SHP77 treated with DMSO at 0.1 percent for 48 hours (cell line): ENCODE results near the gene GALNT12.

Experiments
- DNase-seq: peaks from one replicate; lab custom pipeline; 2025; lab: John Stamatoyannopoulos, UW

Gene GALNT12, protein sequence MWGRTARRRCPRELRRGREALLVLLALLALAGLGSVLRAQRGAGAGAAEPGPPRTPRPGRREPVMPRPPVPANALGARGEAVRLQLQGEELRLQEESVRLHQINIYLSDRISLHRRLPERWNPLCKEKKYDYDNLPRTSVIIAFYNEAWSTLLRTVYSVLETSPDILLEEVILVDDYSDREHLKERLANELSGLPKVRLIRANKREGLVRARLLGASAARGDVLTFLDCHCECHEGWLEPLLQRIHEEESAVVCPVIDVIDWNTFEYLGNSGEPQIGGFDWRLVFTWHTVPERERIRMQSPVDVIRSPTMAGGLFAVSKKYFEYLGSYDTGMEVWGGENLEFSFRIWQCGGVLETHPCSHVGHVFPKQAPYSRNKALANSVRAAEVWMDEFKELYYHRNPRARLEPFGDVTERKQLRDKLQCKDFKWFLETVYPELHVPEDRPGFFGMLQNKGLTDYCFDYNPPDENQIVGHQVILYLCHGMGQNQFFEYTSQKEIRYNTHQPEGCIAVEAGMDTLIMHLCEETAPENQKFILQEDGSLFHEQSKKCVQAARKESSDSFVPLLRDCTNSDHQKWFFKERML

DNA sequence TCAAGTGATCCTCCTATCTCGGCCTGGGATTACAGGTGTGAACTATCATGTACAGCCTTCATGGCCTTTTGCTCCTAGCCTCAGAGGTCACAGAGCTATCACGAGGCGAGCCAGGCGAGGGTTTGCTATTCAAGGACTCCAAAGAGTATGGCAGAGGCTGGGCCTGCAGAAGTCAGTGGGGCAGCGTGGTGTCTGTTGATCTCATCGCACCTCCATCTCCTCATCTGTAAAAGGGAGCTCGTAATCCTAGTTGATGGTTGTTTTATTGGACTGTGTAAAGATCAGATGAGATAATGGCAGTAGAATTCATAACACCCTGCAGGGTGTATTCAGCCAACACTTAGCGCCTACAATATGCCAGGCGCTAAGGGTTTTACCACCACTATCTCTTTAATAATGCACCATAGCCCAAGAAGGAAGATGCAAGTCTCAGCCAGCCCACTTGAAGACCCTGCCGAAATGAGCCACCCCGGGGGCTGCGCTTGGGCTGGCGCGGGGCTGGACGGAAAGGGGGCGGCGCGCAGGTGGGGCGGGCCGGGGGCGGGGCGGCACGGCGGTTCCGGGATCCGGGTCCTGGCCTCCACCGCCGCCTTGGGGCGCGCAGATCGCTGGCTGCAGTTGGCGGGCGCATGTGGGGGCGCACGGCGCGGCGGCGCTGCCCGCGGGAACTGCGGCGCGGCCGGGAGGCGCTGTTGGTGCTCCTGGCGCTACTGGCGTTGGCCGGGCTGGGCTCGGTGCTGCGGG, at the start of gene GALNT12:
Gene GALNT12, plus strand, starts transcription at position 601 of the 744 bp plus-strand sequence. Its CDS starts 29 bp downstream, at position 630.
- no peak for DNase-seq

GRCh38 chr9:98760231-98760630, 47.2 kb upstream of the GALNT12 start:
- no peak for DNase-seq

DNA sequence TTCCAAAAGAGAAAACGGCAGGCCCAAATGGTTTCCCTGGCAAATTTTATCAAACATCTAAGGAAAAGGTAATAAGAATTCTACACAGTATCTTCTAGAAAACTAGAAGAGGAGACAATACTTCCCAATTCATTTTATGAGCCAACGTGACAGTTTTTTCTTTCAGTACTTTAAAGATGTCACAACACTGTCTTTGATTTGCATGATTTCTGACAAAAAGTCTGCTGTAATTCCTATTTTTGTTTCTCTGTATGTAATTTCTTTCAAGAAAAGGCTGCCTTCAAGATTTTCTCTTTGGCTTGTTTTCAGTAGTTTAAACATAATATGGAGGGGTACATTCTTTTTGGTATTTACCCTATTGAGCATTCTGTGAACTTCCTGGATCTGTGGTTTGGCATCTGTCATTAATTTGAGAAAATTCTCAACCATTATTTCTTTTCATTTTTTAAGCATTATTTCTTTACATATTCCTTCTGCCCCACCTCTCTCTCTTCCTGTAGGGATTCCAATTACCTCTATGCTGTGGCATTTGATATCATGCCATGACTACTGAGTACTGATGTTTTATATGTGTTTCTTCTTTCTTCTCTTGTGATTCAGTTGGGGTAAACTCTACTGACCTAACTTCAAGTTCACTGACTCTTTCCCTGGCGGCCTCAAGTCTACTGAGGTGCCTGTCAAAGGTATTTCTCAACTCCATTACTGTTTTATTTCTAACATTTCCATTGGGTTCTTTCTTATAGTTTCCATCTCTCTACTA, 43.3 kb upstream of the GALNT12 start:
- DNase-seq = no peak

- no peak for DNase-seq
These were observed 42.2 kb upstream of the GALNT12 start for GRCh38 chr9:98765256-98765655.

DNA sequence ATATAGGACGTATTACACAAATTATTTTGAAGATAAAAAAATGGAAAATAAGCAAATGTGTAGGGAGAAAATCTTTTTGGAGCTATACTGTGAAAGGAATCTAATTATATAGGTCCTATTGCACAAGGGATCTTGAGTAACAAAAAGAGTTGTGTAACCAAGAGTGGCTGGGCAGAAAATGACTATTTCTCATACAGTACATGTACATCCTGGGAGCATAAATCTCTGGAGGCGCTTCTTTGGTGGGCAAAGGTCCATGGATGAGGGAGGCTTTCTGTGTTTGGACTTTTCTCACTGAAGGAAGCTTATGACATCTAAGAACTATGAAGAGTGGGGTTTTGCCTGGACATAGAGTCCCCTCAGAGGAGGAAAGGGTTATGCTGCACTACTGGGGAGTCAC, 40.9 kb upstream of the GALNT12 start:
- no peak for DNase-seq

GRCh38 chr9:98767196-98767595, 40.3 kb upstream of the GALNT12 start:
- DNase-seq = no peak

- DNase-seq = no peak
These were observed 39.6 kb upstream of the GALNT12 start for GRCh38 chr9:98767915-98768314.

- no peak for DNase-seq
These were observed 39.1 kb upstream of the GALNT12 start for GRCh38 chr9:98768344-98768743.

GRCh38 chr9:98770717-98771116, 36.8 kb upstream of the GALNT12 start:
- no peak for DNase-seq

- no peak for DNase-seq
These were observed 36.1 kb upstream of the GALNT12 start for GRCh38 chr9:98771209-98771874.

DNA sequence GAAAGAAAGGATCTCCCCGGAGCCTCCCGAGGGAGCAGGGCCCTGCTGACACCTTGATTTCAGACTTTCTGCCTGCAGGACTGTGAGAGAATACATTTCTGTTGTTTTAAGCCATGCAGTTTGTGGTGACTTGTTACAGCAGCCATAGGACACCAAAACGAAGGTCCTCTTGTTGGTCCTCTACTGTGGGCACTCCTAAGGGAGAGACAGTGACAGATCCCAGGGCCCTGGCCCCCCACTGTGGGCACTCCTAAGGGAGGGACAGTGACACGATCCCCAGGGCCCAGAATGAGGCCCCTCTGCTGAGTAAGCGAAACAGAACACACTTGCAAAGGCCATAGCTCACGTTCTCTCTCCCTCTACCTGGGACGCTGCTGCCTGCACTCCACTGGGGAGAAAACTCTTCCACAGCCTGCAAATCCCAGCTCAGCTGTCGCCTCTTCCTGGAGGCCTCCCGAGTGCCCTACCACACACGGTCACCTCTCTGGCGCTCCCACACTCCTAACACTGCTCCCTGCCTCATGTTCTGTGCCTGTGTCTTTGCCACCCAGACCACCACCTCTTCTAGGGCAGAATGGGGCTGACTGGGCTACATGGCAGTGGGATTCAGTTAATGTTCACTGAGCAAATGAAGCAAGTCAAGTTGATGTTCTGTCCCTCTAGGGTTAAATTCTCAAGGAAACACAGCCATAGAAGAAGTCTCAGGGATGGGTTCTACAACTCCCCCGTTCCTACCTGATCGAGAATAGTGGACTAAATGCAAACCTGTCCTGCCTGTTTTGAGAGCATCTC, 34.9 kb upstream of the GALNT12 start:
- no peak for DNase-seq

- no peak for DNase-seq
These were observed 33.7 kb upstream of the GALNT12 start for GRCh38 chr9:98773721-98774120.

GRCh38 chr9:98774746-98775145, 32.7 kb upstream of the GALNT12 start:
- no peak for DNase-seq

DNA sequence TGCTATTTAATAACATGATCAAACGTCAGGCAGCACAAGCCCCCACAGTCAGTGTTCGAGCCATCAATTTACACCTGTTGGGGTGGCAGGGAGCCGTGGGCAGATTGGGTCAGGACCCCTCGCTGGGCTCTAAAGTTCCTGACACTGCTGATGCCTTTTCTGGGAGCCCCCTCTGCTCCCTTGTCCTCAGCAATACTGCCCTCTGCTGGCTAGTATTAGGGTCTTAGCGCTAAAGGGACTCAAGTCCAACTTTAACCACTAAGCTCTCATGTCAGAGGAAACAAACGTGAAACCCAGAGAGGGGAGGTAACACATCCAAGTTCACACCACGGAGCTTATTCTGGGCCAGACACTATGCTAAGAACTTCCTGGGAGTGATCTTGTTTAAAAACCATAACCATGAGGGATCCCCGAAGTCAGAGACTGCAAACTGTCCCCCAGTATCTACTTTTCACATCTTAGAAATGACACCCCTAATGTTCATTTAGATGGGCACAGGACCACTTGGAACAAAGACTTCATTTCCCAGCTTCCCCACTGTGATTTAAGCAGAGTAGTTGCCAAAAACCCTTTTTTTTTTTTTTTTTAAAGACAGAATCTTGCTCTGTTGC, 31.5 kb upstream of the GALNT12 start:
- DNase-seq = no peak

GRCh38 chr9:98777618-98778017, 29.9 kb upstream of the GALNT12 start:
- no peak for DNase-seq

DNA sequence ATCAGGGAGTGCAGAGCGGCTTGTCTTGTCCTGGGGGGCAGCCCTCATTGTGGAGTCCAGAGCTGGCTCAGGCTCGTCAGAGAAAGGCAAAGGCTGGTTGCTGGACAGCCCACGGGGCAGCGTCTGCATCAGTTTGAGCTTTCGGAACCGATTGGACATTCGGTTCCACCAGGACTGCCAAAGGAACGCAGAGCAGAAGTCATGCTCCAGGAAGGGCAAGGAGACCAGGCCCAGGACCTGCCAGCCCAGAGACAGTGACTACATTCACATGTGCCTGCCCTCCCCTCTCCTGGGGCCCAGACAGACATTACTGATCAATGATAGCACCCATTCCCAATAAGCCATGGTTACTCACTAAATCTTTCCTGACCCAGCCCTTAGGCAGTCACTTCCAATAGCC, 29.2 kb upstream of the GALNT12 start:
- DNase-seq = no peak

- no peak for DNase-seq
These were observed 28.5 kb upstream of the GALNT12 start for GRCh38 chr9:98778711-98779530.

DNA sequence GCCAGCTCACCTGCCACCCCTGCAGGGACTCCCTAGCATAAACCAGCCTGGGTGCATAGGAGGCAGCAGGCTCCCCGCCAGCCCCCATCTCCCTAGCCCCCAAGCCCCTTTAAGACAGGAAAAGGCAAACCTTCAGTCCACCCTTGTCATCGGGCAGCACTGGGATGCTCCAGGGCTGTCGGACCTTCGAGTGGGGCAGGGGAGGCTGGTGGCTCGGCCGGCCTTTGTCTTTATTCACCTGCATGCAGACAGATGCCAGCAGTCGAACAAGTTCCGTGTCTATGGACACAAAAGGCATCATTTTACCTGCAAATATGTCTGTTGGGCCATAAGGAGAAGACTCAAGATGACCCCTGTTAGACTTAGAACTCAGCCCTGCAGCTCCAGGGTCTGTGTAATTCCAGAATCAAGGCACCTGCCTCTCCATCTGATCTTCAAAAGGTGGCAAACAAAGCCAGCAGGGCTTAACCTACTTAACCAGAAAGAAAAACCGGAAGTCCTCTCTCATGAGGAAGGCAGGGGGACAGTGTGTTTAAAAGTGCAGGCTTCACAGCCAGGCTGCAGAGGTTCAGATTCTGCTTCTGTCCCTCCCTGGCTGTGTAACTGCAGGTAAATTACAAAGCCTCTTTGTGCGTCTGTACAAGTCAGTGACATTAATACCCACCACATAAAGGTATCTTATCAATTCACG, 27.3 kb upstream of the GALNT12 start:
- DNase-seq = no peak
